Lower leg skin (tissue), 3 donors: ENCODE results near the gene TMCO1.
"Not testable (repeated sequence)": the region's sequence is repeated elsewhere in the genome, so short reads cannot be mapped to it uniquely, and the experiment has no call there.

Experiments used
- POLR2A ChIP-seq, 2 donors: fragments of 450-650 bp; IDR thresholded peaks; one replicate each; pipeline ENCODE4 v1.6.1; 2016 to 2017; ENCODE audit warnings: antibody characterized with exemption in 2 of 2, mild to moderate bottlenecking in 1 of 2, moderate library complexity in 1 of 2
- TF ChIP-seq, protein P1 (sequence below), 3 donors: fragments of 450-650 bp; IDR thresholded peaks; one replicate each; pipeline ENCODE4 v1.5.1; 2016; ENCODE audit warnings: antibody characterized with exemption in 3 of 3, mild to moderate bottlenecking in 3 of 3, moderate library complexity in 2 of 3

GRCh38 chr1:165783519-165783918 is 14.9 kb upstream of the TMCO1 start:
- TF ChIP-seq POLR2A (IDR thresholded peaks at IDR 0.05): not testable (repeated sequence)
- TF ChIP-seq, protein P1, sequence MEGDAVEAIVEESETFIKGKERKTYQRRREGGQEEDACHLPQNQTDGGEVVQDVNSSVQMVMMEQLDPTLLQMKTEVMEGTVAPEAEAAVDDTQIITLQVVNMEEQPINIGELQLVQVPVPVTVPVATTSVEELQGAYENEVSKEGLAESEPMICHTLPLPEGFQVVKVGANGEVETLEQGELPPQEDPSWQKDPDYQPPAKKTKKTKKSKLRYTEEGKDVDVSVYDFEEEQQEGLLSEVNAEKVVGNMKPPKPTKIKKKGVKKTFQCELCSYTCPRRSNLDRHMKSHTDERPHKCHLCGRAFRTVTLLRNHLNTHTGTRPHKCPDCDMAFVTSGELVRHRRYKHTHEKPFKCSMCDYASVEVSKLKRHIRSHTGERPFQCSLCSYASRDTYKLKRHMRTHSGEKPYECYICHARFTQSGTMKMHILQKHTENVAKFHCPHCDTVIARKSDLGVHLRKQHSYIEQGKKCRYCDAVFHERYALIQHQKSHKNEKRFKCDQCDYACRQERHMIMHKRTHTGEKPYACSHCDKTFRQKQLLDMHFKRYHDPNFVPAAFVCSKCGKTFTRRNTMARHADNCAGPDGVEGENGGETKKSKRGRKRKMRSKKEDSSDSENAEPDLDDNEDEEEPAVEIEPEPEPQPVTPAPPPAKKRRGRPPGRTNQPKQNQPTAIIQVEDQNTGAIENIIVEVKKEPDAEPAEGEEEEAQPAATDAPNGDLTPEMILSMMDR (IDR thresholded peaks at IDR 0.05): not testable (repeated sequence)
